Ishikawa (cell line): Measurements from ENCODE around the gene ITGA11.

ENCODE experiments used
- CEBPB ChIP-seq: IDR thresholded peaks from 2 replicates; pipeline ENCODE4 v1.6.1; 2012
- CREB1 ChIP-seq: IDR thresholded peaks from 2 replicates; pipeline ENCODE4 v1.6.1; 2012; ENCODE audit warnings: low read depth
- EGR1 ChIP-seq: IDR thresholded peaks from 2 replicates; pipeline ENCODE4 v1.6.1; 2012
- EP300 ChIP-seq: IDR thresholded peaks from 2 replicates; pipeline ENCODE4 v1.6.1; 2012; ENCODE audit warnings: borderline replicate concordance
- FOXM1 ChIP-seq: IDR thresholded peaks from 2 replicates; pipeline ENCODE4 v1.6.1; 2012; ENCODE audit warnings: low read depth, borderline replicate concordance
- NFIC ChIP-seq: IDR thresholded peaks from 2 replicates; pipeline ENCODE4 v1.6.1; 2012
- RAD21 ChIP-seq: IDR thresholded peaks from 2 replicates; pipeline ENCODE4 v1.6.1; 2012; ENCODE audit warnings: low read depth
- TAF1 ChIP-seq: IDR thresholded peaks from 2 replicates; pipeline ENCODE4 v1.6.1; 2012; ENCODE audit warnings: low read depth, mild to moderate bottlenecking
- TCF12 ChIP-seq: IDR thresholded peaks from 2 replicates; pipeline ENCODE4 v1.6.1; 2012; ENCODE audit warnings: low read depth
- TEAD4 ChIP-seq: IDR thresholded peaks from 2 replicates; pipeline ENCODE4 v1.6.1; 2012
- YY1 ChIP-seq: IDR thresholded peaks from 2 replicates; pipeline ENCODE4 v1.6.1; 2012; ENCODE audit warnings: low read depth
- ZBTB7A ChIP-seq: IDR thresholded peaks from 2 replicates; pipeline ENCODE4 v1.6.1; 2012; ENCODE audit warnings: low read depth
- TF ChIP-seq, protein P1 (sequence below): IDR thresholded peaks from 2 replicates; pipeline ENCODE4 v1.6.1; 2012; ENCODE audit warnings: low read depth, mild to moderate bottlenecking
- TF ChIP-seq, protein P2 (sequence below): IDR thresholded peaks from 2 replicates; pipeline ENCODE4 v1.6.1; 2012
- TF ChIP-seq, protein P3 (sequence below): IDR thresholded peaks from 2 replicates; pipeline ENCODE4 v1.6.1; 2012

ITGA11 gene

DNA sequence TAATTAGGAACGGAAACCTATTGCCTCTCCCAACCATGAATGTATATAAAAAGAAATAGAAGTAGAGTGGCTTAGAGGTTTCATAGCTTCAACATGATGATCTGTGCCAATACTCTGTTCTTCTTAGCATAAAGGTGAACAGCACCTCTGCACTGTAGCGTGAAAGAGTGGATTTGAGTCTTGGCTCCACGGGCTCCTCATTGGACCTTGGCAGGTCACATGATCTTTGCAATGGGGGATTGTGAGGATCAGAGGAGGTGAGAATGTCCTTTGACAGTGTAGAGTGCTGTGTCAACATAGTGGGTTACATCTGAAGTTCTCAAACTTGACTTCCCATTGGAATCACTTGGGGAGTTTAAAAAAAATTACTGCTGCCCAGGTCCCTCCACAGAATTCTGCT, 103.0 kb downstream of the ITGA11 start:
- TF ChIP-seq FOXM1 (no peak), YY1 (no peak), EGR1 (no peak)

DNA sequence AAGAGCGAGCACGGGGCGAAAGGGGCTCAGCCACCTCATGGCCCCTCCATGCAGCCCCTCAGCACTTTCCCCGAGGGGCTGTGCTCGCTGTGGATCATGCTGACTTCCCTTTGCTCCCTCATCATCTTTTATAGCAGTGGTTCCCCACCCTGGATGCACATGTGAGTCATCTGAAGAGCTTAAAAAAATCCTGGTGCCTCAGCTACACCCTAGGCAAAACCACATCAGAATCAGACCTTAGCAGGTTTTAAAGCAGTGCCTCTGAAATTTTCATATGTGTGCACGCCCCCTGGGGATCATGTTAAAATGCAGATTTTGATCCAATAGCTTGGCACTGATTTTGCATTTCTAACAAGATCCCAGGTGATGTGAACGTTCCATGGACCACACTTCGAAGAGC, 103.5 kb downstream of the ITGA11 start:
- TF ChIP-seq NFIC: no peak
- TF ChIP-seq CREB1: no peak
- TF ChIP-seq EGR1: no peak
- TF ChIP-seq RAD21: no peak
- TF ChIP-seq, protein P1, sequence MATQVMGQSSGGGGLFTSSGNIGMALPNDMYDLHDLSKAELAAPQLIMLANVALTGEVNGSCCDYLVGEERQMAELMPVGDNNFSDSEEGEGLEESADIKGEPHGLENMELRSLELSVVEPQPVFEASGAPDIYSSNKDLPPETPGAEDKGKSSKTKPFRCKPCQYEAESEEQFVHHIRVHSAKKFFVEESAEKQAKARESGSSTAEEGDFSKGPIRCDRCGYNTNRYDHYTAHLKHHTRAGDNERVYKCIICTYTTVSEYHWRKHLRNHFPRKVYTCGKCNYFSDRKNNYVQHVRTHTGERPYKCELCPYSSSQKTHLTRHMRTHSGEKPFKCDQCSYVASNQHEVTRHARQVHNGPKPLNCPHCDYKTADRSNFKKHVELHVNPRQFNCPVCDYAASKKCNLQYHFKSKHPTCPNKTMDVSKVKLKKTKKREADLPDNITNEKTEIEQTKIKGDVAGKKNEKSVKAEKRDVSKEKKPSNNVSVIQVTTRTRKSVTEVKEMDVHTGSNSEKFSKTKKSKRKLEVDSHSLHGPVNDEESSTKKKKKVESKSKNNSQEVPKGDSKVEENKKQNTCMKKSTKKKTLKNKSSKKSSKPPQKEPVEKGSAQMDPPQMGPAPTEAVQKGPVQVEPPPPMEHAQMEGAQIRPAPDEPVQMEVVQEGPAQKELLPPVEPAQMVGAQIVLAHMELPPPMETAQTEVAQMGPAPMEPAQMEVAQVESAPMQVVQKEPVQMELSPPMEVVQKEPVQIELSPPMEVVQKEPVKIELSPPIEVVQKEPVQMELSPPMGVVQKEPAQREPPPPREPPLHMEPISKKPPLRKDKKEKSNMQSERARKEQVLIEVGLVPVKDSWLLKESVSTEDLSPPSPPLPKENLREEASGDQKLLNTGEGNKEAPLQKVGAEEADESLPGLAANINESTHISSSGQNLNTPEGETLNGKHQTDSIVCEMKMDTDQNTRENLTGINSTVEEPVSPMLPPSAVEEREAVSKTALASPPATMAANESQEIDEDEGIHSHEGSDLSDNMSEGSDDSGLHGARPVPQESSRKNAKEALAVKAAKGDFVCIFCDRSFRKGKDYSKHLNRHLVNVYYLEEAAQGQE: no peak
- TF ChIP-seq TAF1: no peak
- TF ChIP-seq TEAD4: no peak
- no peak for TF ChIP-seq TCF12
- no peak for TF ChIP-seq EP300
- no peak for TF ChIP-seq CEBPB
- TF ChIP-seq, protein P2, sequence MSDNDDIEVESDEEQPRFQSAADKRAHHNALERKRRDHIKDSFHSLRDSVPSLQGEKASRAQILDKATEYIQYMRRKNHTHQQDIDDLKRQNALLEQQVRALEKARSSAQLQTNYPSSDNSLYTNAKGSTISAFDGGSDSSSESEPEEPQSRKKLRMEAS: no peak
- TF ChIP-seq FOXM1: no peak
- TF ChIP-seq YY1: no peak
- TF ChIP-seq, protein P3, sequence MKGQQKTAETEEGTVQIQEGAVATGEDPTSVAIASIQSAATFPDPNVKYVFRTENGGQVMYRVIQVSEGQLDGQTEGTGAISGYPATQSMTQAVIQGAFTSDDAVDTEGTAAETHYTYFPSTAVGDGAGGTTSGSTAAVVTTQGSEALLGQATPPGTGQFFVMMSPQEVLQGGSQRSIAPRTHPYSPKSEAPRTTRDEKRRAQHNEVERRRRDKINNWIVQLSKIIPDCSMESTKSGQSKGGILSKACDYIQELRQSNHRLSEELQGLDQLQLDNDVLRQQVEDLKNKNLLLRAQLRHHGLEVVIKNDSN: no peak
- no peak for TF ChIP-seq ZBTB7A

DNA sequence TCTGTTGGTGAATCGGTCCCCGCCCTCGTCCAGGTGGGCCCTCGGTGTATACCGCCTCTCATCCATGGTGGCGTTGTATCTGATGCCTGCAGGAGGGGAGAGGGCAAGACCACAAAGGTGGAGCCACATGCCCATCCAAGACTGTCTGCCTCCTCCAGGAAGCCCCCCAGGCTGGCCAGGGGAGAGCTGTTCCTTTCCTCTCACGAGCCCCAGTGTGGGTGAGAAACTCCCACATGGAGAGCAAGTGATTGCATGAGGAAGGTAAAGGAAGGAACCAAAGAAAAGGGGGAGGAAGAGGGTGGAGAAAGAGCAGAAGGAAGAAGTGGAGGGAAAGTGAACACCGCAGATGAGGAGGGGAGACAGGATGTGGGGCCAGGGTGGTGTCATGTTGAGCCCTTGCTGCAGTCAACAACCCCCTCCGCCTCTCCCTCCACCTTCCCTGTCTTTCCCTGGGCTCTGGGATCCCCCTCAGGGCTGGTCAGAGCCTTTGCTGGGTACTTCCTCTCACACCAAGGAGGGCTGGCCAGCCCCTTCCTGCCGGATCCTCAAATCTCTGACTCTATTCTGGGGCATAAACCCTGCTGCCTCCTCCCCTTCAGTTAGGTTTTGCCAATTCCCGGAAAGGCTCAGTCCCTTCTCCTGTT, 105.1 kb downstream of the ITGA11 start:
- TF ChIP-seq ZBTB7A (no peak), EP300 (no peak), TEAD4 (no peak), CEBPB (no peak), CREB1 (no peak), TAF1 (no peak), YY1 (no peak)
- TF ChIP-seq, protein P3: no peak
- TF ChIP-seq, protein P2: no peak
- TF ChIP-seq, protein P1: no peak

DNA sequence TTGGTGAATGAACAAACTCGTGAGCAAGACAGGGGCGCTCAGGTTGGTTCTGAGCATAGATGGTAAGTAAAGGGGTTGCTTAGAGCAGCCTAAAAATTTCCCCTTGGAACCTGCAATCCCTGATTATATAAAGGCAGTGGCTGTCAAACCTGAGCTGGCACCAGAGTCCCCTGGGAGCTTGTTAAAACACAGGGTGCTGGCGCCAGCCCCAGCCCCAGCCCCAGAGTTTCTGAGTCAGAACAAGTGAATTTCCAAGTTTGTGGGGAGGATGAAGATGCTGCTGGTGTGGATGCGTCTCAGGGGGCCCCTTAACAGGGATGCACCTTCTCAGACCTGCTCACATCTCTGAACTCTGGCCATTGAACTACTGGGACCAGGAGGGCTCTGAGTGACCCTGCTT, 106.2 kb downstream of the ITGA11 start:
- TF ChIP-seq, protein P2: no peak
- TF ChIP-seq RAD21 (no peak), CEBPB (no peak), EP300 (no peak), NFIC (no peak), FOXM1 (no peak)
- TF ChIP-seq, protein P1: no peak

DNA sequence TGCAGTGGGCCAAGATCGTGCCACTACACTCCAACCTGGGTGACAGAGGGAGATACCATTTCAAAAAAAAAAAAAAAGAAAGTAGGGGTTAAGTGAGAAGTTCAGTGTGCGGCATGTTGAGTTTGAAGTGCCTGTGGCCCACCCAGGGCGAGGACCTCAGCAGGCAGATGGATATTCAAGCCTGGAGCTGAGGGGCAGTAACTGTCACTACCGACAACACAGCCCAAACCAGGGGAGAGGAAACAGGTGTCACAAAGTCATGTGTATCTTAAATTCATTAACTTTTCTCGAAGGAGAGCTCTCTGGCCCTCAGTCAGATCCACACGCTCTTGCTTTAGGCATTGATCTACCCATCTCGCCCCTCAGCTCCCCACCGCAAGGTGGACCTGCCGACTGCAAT, 109.2 kb downstream of the ITGA11 start:
- TF ChIP-seq TAF1: no peak
- TF ChIP-seq, protein P1: no peak
- TF ChIP-seq CREB1: no peak
- TF ChIP-seq, protein P2: no peak
- TF ChIP-seq FOXM1: no peak
- no peak for TF ChIP-seq EP300
- TF ChIP-seq TEAD4: no peak
- TF ChIP-seq EGR1: no peak
- no peak for TF ChIP-seq RAD21
- no peak for TF ChIP-seq NFIC
- TF ChIP-seq YY1: no peak
- no peak for TF ChIP-seq TCF12
- TF ChIP-seq ZBTB7A: no peak
- TF ChIP-seq, protein P3: no peak
- no peak for TF ChIP-seq CEBPB
